Breast epithelium (tissue), 4 donors: Measurements from ENCODE around the gene CACNA2D1. TPM values are rescaled to one million over a fixed set of nuclear protein-coding genes. Genes with fewer than 3 reads are reported as not detected.

Experiments
- DNase-seq, 2 donors: peaks; one replicate each; pipeline ENCODE4 v3.0.0-alpha.2; 2019; ENCODE audit warnings: low spot score in 2 of 2
- H3K27ac ChIP-seq, 2 donors: fragments of 200-600 bp; sonication (generic) in 1 of 2; one replicate each; pipeline ENCODE4 v1.5.1; 2016 to 2019; ENCODE audit warnings: mild to moderate bottlenecking in 1 of 2
- H3K27me3 ChIP-seq, 2 donors: fragments of 200-600 bp; sonication (generic) in 1 of 2; one replicate each; pipeline versions ENCODE4 v1.5.1 to v1.6.0; 2017 to 2019; ENCODE audit warnings: control low read depth in 1 of 2, mild to moderate bottlenecking in 1 of 2
- H3K36me3 ChIP-seq: fragments of 200-600 bp; one replicate; pipeline ENCODE4 v1.5.1; 2019
- H3K4me1 ChIP-seq, 2 donors: fragments of 200-600 bp; sonication (generic); one replicate each; pipeline ENCODE4 v1.5.1; 2016 to 2019; ENCODE audit warnings: control low read depth in 1 of 2
- H3K4me3 ChIP-seq, 3 donors: fragments of 200-600 bp; sonication (generic); 1 replicate in 2 of 3; 2 replicates in 1 of 3; pipeline ENCODE4 v1.5.1; 2016 to 2019; ENCODE audit warnings: mild to moderate bottlenecking in 3 of 3, moderate library complexity in 2 of 3
- H3K9me3 ChIP-seq, 2 donors: fragments of 200-600 bp; sonication (generic) in 1 of 2; one replicate each; pipeline ENCODE4 v1.5.1; 2016 to 2019; ENCODE audit warnings: control low read depth in 1 of 2
- CTCF ChIP-seq, 3 donors: fragments of 450-650 bp; IDR thresholded peaks; one replicate each; pipeline ENCODE4 v1.5.1; 2016 to 2017; ENCODE audit warnings: antibody characterized with exemption in 3 of 3, mild to moderate bottlenecking in 3 of 3, moderate library complexity in 3 of 3
- POLR2A ChIP-seq: fragments of 450-650 bp; IDR thresholded peaks from one replicate; pipeline ENCODE4 v1.6.1; 2016; ENCODE audit warnings: antibody characterized with exemption, mild to moderate bottlenecking, moderate library complexity
- POLR2AphosphoS5 ChIP-seq, 3 donors: sonication (generic); formaldehyde crosslinking; IDR thresholded peaks; one replicate each; pipeline ENCODE4 v1.6.1; 2017; ENCODE audit warnings: antibody characterized with exemption in 3 of 3
- intact Hi-C: fragments of 100-400 bp; cut with DNase I; formaldehyde crosslinking; loops from one replicate; pipeline ENCODE4 v1.15.1; 2023; ENCODE audit warnings: low total_unique reads
- total RNA-seq, 3 donors: library from RNA; depleted of rRNA; stranded (reverse); fragments of >200 nt; gene quantifications; one replicate each; pipeline ENCODE4 v1.1.0, GENCODE V29; 2016

Gene CACNA2D1
- total RNA-seq, 3 donors from 2014 or later, result 10.2 to 79.4 (median 16.0) TPM

GRCh38 chr7:82430500-82431465 is 12.8 kb downstream of the CACNA2D1 start:
- H3K4me3 ChIP-seq, result no peak overlapping the region
- H3K36me3 ChIP-seq, result no peaks in the 10 kb centered on the region
- no peak overlapping the region for H3K27ac ChIP-seq
- H3K27me3 ChIP-seq, result no peaks in the 10 kb centered on the region
- TF ChIP-seq CTCF (IDR thresholded peaks at IDR 0.05) (no peak), POLR2AphosphoS5 (IDR thresholded peaks at IDR 0.05) (no peak), POLR2A (no peak)
- intact Hi-C loops, result no loop called here
- H3K4me1 ChIP-seq, result no peaks in the 10 kb centered on the region
- no peaks in the 10 kb centered on the region for H3K9me3 ChIP-seq
- DNase-seq, result no peak

GRCh38 chr7:82429408-82429807 is 14.2 kb downstream of the CACNA2D1 start:
- no peaks in the 10 kb centered on the region for H3K9me3 ChIP-seq
- H3K36me3 ChIP-seq, result no peaks in the 10 kb centered on the region
- H3K27me3 ChIP-seq, result no peaks in the 10 kb centered on the region
- intact Hi-C loops, result no loop called here
- no peak overlapping the region for H3K27ac ChIP-seq
- no peak for DNase-seq
- H3K4me3 ChIP-seq, result no peak overlapping the region
- no peaks in the 10 kb centered on the region for H3K4me1 ChIP-seq
- TF ChIP-seq POLR2AphosphoS5 (IDR thresholded peaks at IDR 0.05), result no peak
- no peak for TF ChIP-seq CTCF (IDR thresholded peaks at IDR 0.05)
- no peak for TF ChIP-seq POLR2A

- DNase-seq, result no peak
- no peak overlapping the region for H3K4me3 ChIP-seq
- no peaks in the 10 kb centered on the region for H3K27me3 ChIP-seq
- no peaks in the 10 kb centered on the region for H3K4me1 ChIP-seq
- no peaks in the 10 kb centered on the region for H3K9me3 ChIP-seq
- TF ChIP-seq POLR2AphosphoS5 (IDR thresholded peaks at IDR 0.05) (no peak), CTCF (IDR thresholded peaks at IDR 0.05) (no peak)
- intact Hi-C loops, result no loop called here
- H3K36me3 ChIP-seq, result no peaks in the 10 kb centered on the region
- H3K27ac ChIP-seq, result no peak overlapping the region
Measured at GRCh38 chr7:82428186-82428961, 15.2 kb downstream of the CACNA2D1 start.

- no peaks in the 10 kb centered on the region for H3K27me3 ChIP-seq
- H3K27ac ChIP-seq, result no peak overlapping the region
- no peaks in the 10 kb centered on the region for H3K4me1 ChIP-seq
- no peak for DNase-seq
- H3K4me3 ChIP-seq, result no peak overlapping the region
- intact Hi-C loops, result no loop called here
- no peaks in the 10 kb centered on the region for H3K36me3 ChIP-seq
- H3K9me3 ChIP-seq, result no peaks in the 10 kb centered on the region
- no peak for TF ChIP-seq POLR2AphosphoS5 (IDR thresholded peaks at IDR 0.05)
Measured at GRCh38 chr7:82423446-82423845, 20.1 kb downstream of the CACNA2D1 start.

- no peaks in the 10 kb centered on the region for H3K36me3 ChIP-seq
- no peaks in the 10 kb centered on the region for H3K9me3 ChIP-seq
- no peak for TF ChIP-seq POLR2A
- no peak for TF ChIP-seq CTCF (IDR thresholded peaks at IDR 0.05)
- no peak for TF ChIP-seq POLR2AphosphoS5 (IDR thresholded peaks at IDR 0.05)
- no peak for DNase-seq
- no peaks in the 10 kb centered on the region for H3K27me3 ChIP-seq
- H3K4me1 ChIP-seq, result no peaks in the 10 kb centered on the region
- H3K4me3 ChIP-seq, result no peak overlapping the region
- H3K27ac ChIP-seq, result no peak overlapping the region
- intact Hi-C loops, result no loop called here
Measured at GRCh38 chr7:82419200-82419599, 24.4 kb downstream of the CACNA2D1 start.
